ENCODE measurements around the gene MBIP.

DNA sequence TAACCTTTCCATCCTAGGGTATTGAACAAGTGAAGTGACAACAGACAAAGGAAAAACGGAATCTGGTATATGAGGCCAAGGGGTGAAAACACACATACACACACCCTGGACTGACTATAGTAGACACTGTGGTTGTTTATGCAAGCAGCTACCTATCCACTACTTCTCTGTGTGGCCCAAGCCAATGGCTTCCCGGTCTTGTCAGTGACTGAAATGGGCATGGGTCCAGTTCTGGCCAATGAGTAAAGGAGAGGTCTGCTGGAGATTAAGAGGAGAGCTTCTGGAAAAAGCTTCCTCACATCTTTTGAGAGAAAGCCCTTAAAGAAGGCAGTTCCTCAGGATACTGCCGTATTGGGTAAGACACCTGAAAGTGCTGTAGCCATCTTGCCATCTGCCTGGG, 19.3 kb downstream of the MBIP start:
- TF ChIP-seq, protein P1, sequence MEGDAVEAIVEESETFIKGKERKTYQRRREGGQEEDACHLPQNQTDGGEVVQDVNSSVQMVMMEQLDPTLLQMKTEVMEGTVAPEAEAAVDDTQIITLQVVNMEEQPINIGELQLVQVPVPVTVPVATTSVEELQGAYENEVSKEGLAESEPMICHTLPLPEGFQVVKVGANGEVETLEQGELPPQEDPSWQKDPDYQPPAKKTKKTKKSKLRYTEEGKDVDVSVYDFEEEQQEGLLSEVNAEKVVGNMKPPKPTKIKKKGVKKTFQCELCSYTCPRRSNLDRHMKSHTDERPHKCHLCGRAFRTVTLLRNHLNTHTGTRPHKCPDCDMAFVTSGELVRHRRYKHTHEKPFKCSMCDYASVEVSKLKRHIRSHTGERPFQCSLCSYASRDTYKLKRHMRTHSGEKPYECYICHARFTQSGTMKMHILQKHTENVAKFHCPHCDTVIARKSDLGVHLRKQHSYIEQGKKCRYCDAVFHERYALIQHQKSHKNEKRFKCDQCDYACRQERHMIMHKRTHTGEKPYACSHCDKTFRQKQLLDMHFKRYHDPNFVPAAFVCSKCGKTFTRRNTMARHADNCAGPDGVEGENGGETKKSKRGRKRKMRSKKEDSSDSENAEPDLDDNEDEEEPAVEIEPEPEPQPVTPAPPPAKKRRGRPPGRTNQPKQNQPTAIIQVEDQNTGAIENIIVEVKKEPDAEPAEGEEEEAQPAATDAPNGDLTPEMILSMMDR (IDR thresholded peaks at IDR 0.05) = no peak
- TF ChIP-seq POLR2A (IDR thresholded peaks at IDR 0.05) = no peak
